K562 (cell line): Measurements from ENCODE around the gene REG4. TPM values are rescaled to one million over a fixed set of nuclear protein-coding genes. Genes with fewer than 3 reads are reported as not detected.

Source experiments
- ATAC-seq: fragments of 200-7000 bp; cut with Tn5 transposase; 3 replicates; pipeline ENCODE4 v1.9.1; 2020; ENCODE audit warnings: moderate library complexity
- Bru-seq: library from RNA; stranded (reverse); fragments of 400-500 nt; gene quantifications from one replicate; lab custom pipeline; 2021; lab: Mats Ljungman, UMichigan
- BruChase-seq, 2 experiments: library from RNA; stranded (reverse); fragments of 400-500 nt; gene quantifications; one replicate each; lab custom pipeline; 2021; lab: Mats Ljungman, UMichigan
- BruUV-seq: library from RNA; stranded (reverse); fragments of 400-500 nt; replicated peaks from 2 replicates; lab custom pipeline; 2021; lab: Mats Ljungman, UMichigan
- CTCF ChIA-PET: fragments of 300-600 bp; formaldehyde crosslinking; extraction: SDS; loops from one replicate; lab custom pipeline; 2021; ENCODE audit warnings: low intra/inter-chr PET ratio; lab: Yijun Ruan, JAX
- POLR2A ChIA-PET: fragments of 300-600, 350-650 bp; sonication (Branson Sonifier 250); formaldehyde crosslinking; extraction: SDS; loops from one replicate; lab custom pipeline; 2021; ENCODE audit warnings: antibody characterized with exemption, inconsistent platforms; lab: Yijun Ruan, JAX
- DNase-seq, 4 experiments: peaks; one replicate each; pipeline versions ENCODE4 v3.0.0 to v3.0.0-alpha.2; 2011 to 2018; ENCODE audit warnings: low spot score in 3 of 4, mixed read lengths in 3 of 4; ENCODE audit errors: extremely low read depth in 1 of 4
- FAIRE-seq: peaks from 2 replicates; lab custom pipeline; 2011; peaks lifted over from hg19 to GRCh38; lab: Jason Lieb, UNC
- H2AFZ ChIP-seq: 2 replicates; pipeline ENCODE4 v1.6.0; 2011; ENCODE audit warnings: low read depth, low read length, control low read depth, inconsistent platforms
- H3K27ac ChIP-seq: fragments of 200-600 bp; 3 replicates; pipeline ENCODE4 v1.8.0; 2011; ENCODE audit warnings: low read depth, mild to moderate bottlenecking, control low read depth, inconsistent platforms, low read length, moderate library complexity, mixed read lengths; ENCODE audit errors: extremely low read depth
- H3K27me3 ChIP-seq, 2 experiments: fragments of 300-600 bp in 1 of 2; 2 replicates in 1 of 2; 3 replicates in 1 of 2; pipeline versions ENCODE4 v1.6.0 to v1.8.0; 2011; ENCODE audit warnings: inconsistent platforms in 2 of 2, low read length in 2 of 2, mild to moderate bottlenecking in 1 of 2, mixed read lengths in 1 of 2, moderate library complexity in 1 of 2; ENCODE audit not compliant: control insufficient read depth in 2 of 2, insufficient read depth in 2 of 2
- H3K36me3 ChIP-seq: fragments of 300-600 bp; 3 replicates; pipeline ENCODE4 v1.8.0; 2011; ENCODE audit warnings: mild to moderate bottlenecking, low read length, inconsistent platforms; ENCODE audit not compliant: control insufficient read depth, insufficient read depth
- H3K4me1 ChIP-seq, 2 experiments: fragments of 200-600 bp in 1 of 2; replicated peaks in 1 of 2; 2 replicates in 1 of 2; 3 replicates in 1 of 2; pipeline versions ENCODE4 v1.5.1 to v1.8.0; 2011; ENCODE audit warnings: inconsistent platforms in 2 of 2, low read length in 2 of 2, mild to moderate bottlenecking in 1 of 2, mixed read lengths in 1 of 2, moderate library complexity in 1 of 2; ENCODE audit not compliant: control insufficient read depth in 2 of 2, insufficient read depth in 2 of 2
- H3K4me2 ChIP-seq: 2 replicates; pipeline ENCODE4 v1.6.1; 2011; ENCODE audit warnings: low read length, control low read depth, inconsistent platforms, mixed read lengths; ENCODE audit not compliant: insufficient read depth
- H3K4me3 ChIP-seq: fragments of 200-600 bp; sonication (generic), shearing (Covaris generic); 2 replicates; pipeline ENCODE4 v1.5.1; 2016; ENCODE audit warnings: control low read depth, inconsistent platforms
- H3K79me2 ChIP-seq: fragments of 200-600 bp; 3 replicates; pipeline ENCODE4 v1.8.0; 2011; ENCODE audit warnings: low read length, inconsistent platforms; ENCODE audit not compliant: control insufficient read depth, insufficient read depth
- H3K9ac ChIP-seq, 2 experiments: 2 replicates each; pipeline versions ENCODE4 v1.6.0 to v1.6.1; 2011; ENCODE audit warnings: low read depth in 2 of 2, low read length in 2 of 2, control low read depth in 1 of 2, inconsistent platforms in 1 of 2, mild to moderate bottlenecking in 1 of 2, mixed read lengths in 1 of 2; ENCODE audit not compliant: insufficient read depth in 1 of 2
- H3K9me1 ChIP-seq: one replicate; pipeline ENCODE4 v1.6.0; 2011; ENCODE audit warnings: inconsistent platforms, mild to moderate bottlenecking, low read length, moderate library complexity; ENCODE audit not compliant: control insufficient read depth, insufficient read depth
- H3K9me3 ChIP-seq: replicated peaks from 2 replicates; pipeline ENCODE4 v1.5.1; 2011; ENCODE audit warnings: low read depth, low read length, inconsistent platforms; ENCODE audit not compliant: control insufficient read depth, insufficient read depth
- H4K20me1 ChIP-seq: replicated peaks from 2 replicates; pipeline ENCODE4 v1.6.1; 2011; ENCODE audit warnings: low read length, inconsistent platforms, mixed read lengths; ENCODE audit not compliant: control insufficient read depth, insufficient read depth
- CBX2 ChIP-seq: fragments of 200-600 bp; sonication (generic); IDR thresholded peaks from one replicate; pipeline ENCODE4 v1.6.1; 2012; ENCODE audit warnings: mild to moderate bottlenecking, low read length, inconsistent platforms; ENCODE audit not compliant: insufficient read depth, poor library complexity, severe bottlenecking
- CC2D1A ChIP-seq: fragments of 450-650 bp; IDR thresholded peaks from 2 replicates; pipeline ENCODE4 v1.6.1; 2017; ENCODE audit warnings: mild to moderate bottlenecking
- FOXK2 ChIP-seq, 2 experiments: fragments of 450-650 bp; IDR thresholded peaks in 1 of 2; conservative IDR thresholded peaks in 1 of 2; 2 replicates each; pipeline ENCODE4 v1.6.1; 2016; ENCODE audit warnings: low read depth in 2 of 2, mild to moderate bottlenecking in 1 of 2
- GABPB2 ChIP-seq: fragments of 250-450 bp; sonication (Bioruptor Pico); conservative IDR thresholded peaks from 2 replicates; pipeline ENCODE4 v1.5.1; 2021; ENCODE audit warnings: mild to moderate bottlenecking
- HDAC1 ChIP-seq, 2 experiments: fragments of 450-650 bp; IDR thresholded peaks; 2 replicates each; pipeline ENCODE4 v1.6.1; 2016 to 2017; ENCODE audit warnings: inconsistent platforms in 1 of 2, mild to moderate bottlenecking in 1 of 2, moderate library complexity in 1 of 2
- MXI1 ChIP-seq: IDR thresholded peaks from 2 replicates; pipeline ENCODE4 v1.6.1; 2011; ENCODE audit warnings: low read depth, mild to moderate bottlenecking, improper control_type of control experiment, low read length
- SIN3A ChIP-seq, 2 experiments: fragments of 150-350 bp in 1 of 2; IDR thresholded peaks; 2 replicates each; pipeline ENCODE4 v1.6.1; 2011 to 2016; ENCODE audit warnings: borderline replicate concordance in 2 of 2, low read depth in 2 of 2, low read length in 2 of 2, mild to moderate bottlenecking in 2 of 2, moderate library complexity in 2 of 2; ENCODE audit not compliant: control insufficient read depth in 1 of 2
- SMAD4 ChIP-seq: fragments of 250-450 bp; sonication (Bioruptor Pico); conservative IDR thresholded peaks from 2 replicates; pipeline ENCODE4 v1.8.0; 2021; ENCODE audit warnings: inconsistent platforms, mild to moderate bottlenecking, moderate library complexity
- STAT5B ChIP-seq: fragments of 250-450 bp; sonication (Bioruptor Pico); IDR thresholded peaks from 2 replicates; pipeline ENCODE4 v1.8.0; 2021; ENCODE audit warnings: mild to moderate bottlenecking, inconsistent platforms
- TBP ChIP-seq: optimal IDR thresholded peaks from 2 replicates; pipeline ENCODE3; 2011; ENCODE audit warnings: low read depth, low read length, improper control_type of control experiment
- XRCC5 ChIP-seq: fragments of 200-400 bp; formaldehyde crosslinking; IDR thresholded peaks from 2 replicates; pipeline ENCODE4 v1.6.1; 2017; ENCODE audit warnings: low read depth, mild to moderate bottlenecking, low read length
- ZBED1 ChIP-seq: IDR thresholded peaks from 2 replicates; pipeline ENCODE4 v1.6.1; 2014
- ZC3H8 ChIP-seq: fragments of 450-650 bp; IDR thresholded peaks from 2 replicates; pipeline ENCODE4 v1.6.1; 2017
- ZNF146 ChIP-seq: IDR thresholded peaks from one replicate; pipeline ENCODE4 v1.6.1; 2018; ENCODE audit warnings: missing compliant biosample characterization; ENCODE audit not compliant: unreplicated experiment
- ZNF717 ChIP-seq: fragments of 250-450 bp; sonication (Bioruptor Pico); IDR thresholded peaks from 2 replicates; pipeline ENCODE4 v1.5.0; 2021
- WGBS: fragments of 100-300 bp; shearing (Covaris generic); methylation state at CpG from one replicate; pipeline ENCODE4 v1.1.6; 2016; ENCODE audit warnings: low coverage, mixed read lengths; ENCODE audit not compliant: insufficient coverage; ENCODE audit errors: missing lambda C conversion rate; 5-methylcytosine and 5-hydroxymethylcytosine counted together
- in situ Hi-C: fragments of 300-500 bp; cut with MboI; formaldehyde crosslinking; loops from 4 replicates; pipeline ENCODE4 v1.15.0; 2018; ENCODE audit warnings: inconsistent platforms, mixed read lengths
- intact Hi-C: fragments of 100-400 bp; cut with micrococcal nuclease; formaldehyde crosslinking; loops from 2 replicates; pipeline ENCODE4 v1.14.2; 2022
- long read RNA-seq, 3 experiments: library from polyadenylated mRNA in 2 of 3; library from RNA in 1 of 3; unstranded in 2 of 3; stranded (forward) in 1 of 3; transcript quantifications; one replicate each; pipeline ENCODE4 v2.0.0, GENCODE V29; 2019 to 2022
- polyA minus RNA-seq, 3 experiments: library from RNA; depleted of rRNA, polyadenylated mRNA; stranded (reverse); fragments of >200 nt; gene quantifications; 2 replicates each; pipeline ENCODE4 v1.2.3, GENCODE V29; 2011
- polyA plus RNA-seq, 8 experiments: library from polyadenylated mRNA; depleted of rRNA in 4 of 8; stranded (reverse) in 5 of 8; unstranded in 3 of 8; fragments of >200 nt; fragmentation: Nextera tagmentation in 2 of 8; fragmentation: Illumina TruSeq in 1 of 8; extraction: Ambion mirVana in 2 of 8; extraction: Trizol in 1 of 8; gene quantifications; 2 replicates each; pipeline versions ENCODE4 v1.2.1 to v1.2.3, GENCODE V29; 2011 to 2014; ENCODE audit warnings: inconsistent platforms in 1 of 8, missing spikeins in 1 of 8
- total RNA-seq, 7 experiments: library from RNA; depleted of rRNA in 6 of 7; stranded (reverse); fragments of >200 nt in 6 of 7; fragmentation: Illumina TruSeq in 2 of 7; extraction: Trizol in 2 of 7; gene quantifications; 2 replicates each; pipeline versions ENCODE4 v1.2.1 to v1.2.3, GENCODE V29; 2011 to 2021; ENCODE audit warnings: low replicate concordance in 1 of 7
- TF ChIP-seq, protein P1 (sequence below): sonication (generic); formaldehyde crosslinking; IDR thresholded peaks from 2 replicates; pipeline ENCODE4 v1.8.1; 2023; ENCODE audit warnings: mild to moderate bottlenecking, missing genetic modification reagents
- TF ChIP-seq, protein P2 (sequence below): sonication (generic); formaldehyde crosslinking; IDR thresholded peaks from 2 replicates; pipeline ENCODE4 v1.8.0; 2022; ENCODE audit warnings: mild to moderate bottlenecking, missing genetic modification reagents

The REG4 gene
- not detected in 2 replicates for total RNA-seq (2011; cell fraction: chromatin; rRNA removed; ENCODE audit: low replicate concordance)
- not detected in 2 replicates for total RNA-seq (2011; cell fraction: nucleolus; rRNA removed)
- not detected in 2 replicates for total RNA-seq (2011; cell fraction: nucleoplasm; rRNA removed)
- not detected in 2 replicates for total RNA-seq (2014; rRNA removed)
- total RNA-seq (2014; rRNA removed; fragmentation: Illumina TruSeq; extraction: Trizol): not detected in 2 replicates
- total RNA-seq (2015; rRNA removed; fragmentation: Illumina TruSeq; extraction: Trizol): not detected in 2 replicates
- not detected in 2 replicates for total RNA-seq (2021)
- polyA plus RNA-seq (2011; rRNA removed): not detected in 2 replicates
- not detected in 2 replicates for polyA plus RNA-seq (2011; cell fraction: cytosol; rRNA removed)
- polyA plus RNA-seq (2011; cell fraction: nucleus; rRNA removed): not detected in 2 replicates
- not detected in 2 replicates for polyA plus RNA-seq (2012)
- polyA plus RNA-seq (2014; fragmentation: Illumina TruSeq; extraction: Trizol): not detected in 2 replicates
- not detected for polyA plus RNA-seq (2014; fragmentation: Nextera tagmentation; extraction: Ambion mirVana)
- polyA plus RNA-seq (2014; rRNA removed): not detected in 2 replicates
- not detected in 2 replicates for polyA minus RNA-seq (2011; rRNA and poly(A)+ RNA removed)
- not detected in 2 replicates for polyA minus RNA-seq (2011; cell fraction: cytosol; rRNA and poly(A)+ RNA removed)
- not detected in 2 replicates for polyA minus RNA-seq (2011; cell fraction: nucleus; rRNA and poly(A)+ RNA removed)
- not detected for Bru-seq, nascent RNA
- not detected for BruChase-seq, experiment 1, labeled RNA remaining after a 2-hour chase
- not detected for BruChase-seq, experiment 2, labeled RNA remaining after a 6-hour chase
- long read RNA-seq, experiment 1: 0 reads
- long read RNA-seq, experiment 2: 0 reads
- long read RNA-seq, experiment 3: 0 reads

DNA sequence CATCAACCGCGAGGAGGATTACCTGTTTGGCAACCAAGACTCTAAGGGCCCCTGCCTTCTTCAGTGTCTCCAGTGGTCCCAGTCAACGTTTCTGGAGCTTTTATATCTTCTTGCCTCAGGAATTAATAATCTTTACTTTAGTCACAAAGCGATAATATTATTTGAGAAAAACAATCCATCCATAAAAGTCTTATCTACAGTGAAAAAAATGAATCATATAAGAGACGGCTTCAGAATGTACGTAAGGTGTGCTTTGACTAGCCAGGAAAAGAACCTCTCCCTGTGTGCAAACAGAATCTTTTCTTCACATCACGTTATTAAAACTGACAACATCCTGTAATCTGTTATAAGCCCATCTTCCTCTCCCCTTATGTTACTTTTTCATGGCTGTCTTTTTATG is at the start of gene REG4:
Gene REG4 (minus strand): TSS at position 74 of the 400 bp plus-strand sequence. CDS start 2,691 bp downstream, outside the sequence.
- H3K9me3 ChIP-seq: no peaks in the 10 kb centered on the region
- POLR2A ChIA-PET: interaction anchor here (1.5 kb wide), 1 partner anchor 9 kb away, joined by 4 read pairs; no protein-coding TSS in a partner anchor
- no peak for ATAC-seq
- no peaks in the 10 kb centered on the region for H3K9me1 ChIP-seq
- H4K20me1 ChIP-seq: no peaks in the 10 kb centered on the region
- H3K9ac ChIP-seq: no peak within 1 kb of the TSS
- H3K4me2 ChIP-seq: no peak within 1 kb of the TSS
- H3K27ac ChIP-seq: no peak within 1 kb of the TSS
- no peak within 1 kb of the TSS for H3K4me3 ChIP-seq
- no peak within 1 kb of the TSS for H2AFZ ChIP-seq
- 26% methylated on average over 7 of the region's 7 CpGs for WGBS
- intact Hi-C loops (no loop called here), in situ Hi-C loops (no loop called here)
- BruUV-seq: no TSS peak
- no peak for FAIRE-seq
- H3K79me2 ChIP-seq: no peaks in the 10 kb centered on the region
- peaks cover 0 to 12% of the 10 kb centered on the region in 2 experiments; a peak in 2 of 5 replicates for H3K4me1 ChIP-seq
- CTCF ChIA-PET: no interaction called here
- H3K27me3 ChIP-seq: peaks cover 5 to 12% of the 10 kb centered on the region in 2 experiments; a peak in 4 of 5 replicates
- TF ChIP-seq CC2D1A (no peak), ZNF717 (CRISPR knock-in tag) (no peak), SIN3A (IDR thresholded peaks at IDR 0.05; ENCODE audit: borderline replicate concordance in 2 of 2, control insufficient read depth in 1 of 2, low read depth in 2 of 2, low read length in 2 of 2) (no peak), TBP (no peak), ZNF146 (CRISPR knock-in tag) (no peak), FOXK2 (conservative IDR thresholded peaks at IDR 0.05 in 1 of 2, IDR thresholded peaks at IDR 0.05 in 1 of 2; ENCODE audit: low read depth in 2 of 2) (no peak), STAT5B (CRISPR knock-in tag) (no peak), GABPB2 (no peak), MXI1 (no peak), HDAC1 (IDR thresholded peaks at IDR 0.05) (no peak), ZBED1 (no peak), XRCC5 (no peak), CBX2 (no peak), SMAD4 (CRISPR knock-in tag) (no peak), ZC3H8 (no peak)
- TF ChIP-seq, protein P1, sequence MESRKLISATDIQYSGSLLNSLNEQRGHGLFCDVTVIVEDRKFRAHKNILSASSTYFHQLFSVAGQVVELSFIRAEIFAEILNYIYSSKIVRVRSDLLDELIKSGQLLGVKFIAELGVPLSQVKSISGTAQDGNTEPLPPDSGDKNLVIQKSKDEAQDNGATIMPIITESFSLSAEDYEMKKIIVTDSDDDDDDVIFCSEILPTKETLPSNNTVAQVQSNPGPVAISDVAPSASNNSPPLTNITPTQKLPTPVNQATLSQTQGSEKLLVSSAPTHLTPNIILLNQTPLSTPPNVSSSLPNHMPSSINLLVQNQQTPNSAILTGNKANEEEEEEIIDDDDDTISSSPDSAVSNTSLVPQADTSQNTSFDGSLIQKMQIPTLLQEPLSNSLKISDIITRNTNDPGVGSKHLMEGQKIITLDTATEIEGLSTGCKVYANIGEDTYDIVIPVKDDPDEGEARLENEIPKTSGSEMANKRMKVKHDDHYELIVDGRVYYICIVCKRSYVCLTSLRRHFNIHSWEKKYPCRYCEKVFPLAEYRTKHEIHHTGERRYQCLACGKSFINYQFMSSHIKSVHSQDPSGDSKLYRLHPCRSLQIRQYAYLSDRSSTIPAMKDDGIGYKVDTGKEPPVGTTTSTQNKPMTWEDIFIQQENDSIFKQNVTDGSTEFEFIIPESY: no peak
- TF ChIP-seq, protein P2, sequence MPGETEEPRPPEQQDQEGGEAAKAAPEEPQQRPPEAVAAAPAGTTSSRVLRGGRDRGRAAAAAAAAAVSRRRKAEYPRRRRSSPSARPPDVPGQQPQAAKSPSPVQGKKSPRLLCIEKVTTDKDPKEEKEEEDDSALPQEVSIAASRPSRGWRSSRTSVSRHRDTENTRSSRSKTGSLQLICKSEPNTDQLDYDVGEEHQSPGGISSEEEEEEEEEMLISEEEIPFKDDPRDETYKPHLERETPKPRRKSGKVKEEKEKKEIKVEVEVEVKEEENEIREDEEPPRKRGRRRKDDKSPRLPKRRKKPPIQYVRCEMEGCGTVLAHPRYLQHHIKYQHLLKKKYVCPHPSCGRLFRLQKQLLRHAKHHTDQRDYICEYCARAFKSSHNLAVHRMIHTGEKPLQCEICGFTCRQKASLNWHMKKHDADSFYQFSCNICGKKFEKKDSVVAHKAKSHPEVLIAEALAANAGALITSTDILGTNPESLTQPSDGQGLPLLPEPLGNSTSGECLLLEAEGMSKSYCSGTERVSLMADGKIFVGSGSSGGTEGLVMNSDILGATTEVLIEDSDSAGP (CRISPR knock-in tag): no peak
- TF ChIP-seq, all 486 proteins: peak for 0
- no peak for DNase-seq
- no peaks in the 10 kb centered on the region for H3K36me3 ChIP-seq
